GM19023 (cell line): ENCODE results near the gene PCYT1B.

Experiments used
- ATAC-seq: cut with Tn5 transposase; IDR thresholded peaks from one replicate; pipeline ENCODE4 v1.9.1; 2021; ENCODE audit warnings: mild to moderate bottlenecking, moderate library complexity; ENCODE audit not compliant: unreplicated experiment

The PCYT1B gene

GRCh38 chrX:24536551-24536950, 110.6 kb downstream of the PCYT1B start:
- no peak for ATAC-seq

- no peak for ATAC-seq
Observed at GRCh38 chrX:24528605-24529004, 118.5 kb downstream of the PCYT1B start.

DNA sequence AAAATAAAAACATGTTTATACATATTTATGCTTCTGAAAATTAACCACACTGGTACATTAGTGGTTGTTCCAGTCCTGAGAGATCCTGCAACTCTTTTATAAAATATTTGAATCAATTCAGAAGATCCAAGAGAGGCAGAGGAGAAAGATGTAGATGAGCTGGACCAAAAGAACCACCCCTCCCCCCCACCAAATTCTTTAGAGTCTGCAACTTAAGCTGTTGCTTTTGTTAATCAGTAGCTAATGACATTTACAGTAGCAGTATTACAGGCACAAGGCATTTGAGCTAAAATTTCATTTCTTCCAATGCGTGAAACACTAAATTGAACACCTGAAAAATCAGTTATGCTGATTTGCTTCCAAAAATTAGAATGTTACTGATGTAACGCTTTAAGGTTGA, 120.5 kb downstream of the PCYT1B start:
- ATAC-seq, result no peak

DNA sequence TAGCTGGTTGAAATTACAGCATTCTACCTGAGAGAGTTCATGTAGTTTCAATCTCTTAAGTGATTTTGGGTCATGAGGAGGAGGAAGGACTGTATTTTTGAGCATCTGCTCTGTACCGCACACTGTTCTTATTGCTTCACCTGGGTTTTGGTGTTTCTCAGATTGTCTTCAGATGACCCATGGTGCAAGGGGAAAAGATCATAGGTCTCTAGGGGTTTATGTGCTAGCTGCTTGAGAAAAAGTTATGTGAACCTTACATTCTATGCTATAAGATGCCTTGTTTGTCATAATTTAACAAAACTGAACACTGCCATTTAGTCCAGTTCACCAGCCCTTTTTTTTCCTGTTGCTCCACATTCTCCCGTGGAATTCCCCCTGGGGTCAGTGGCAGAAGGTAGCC, 121.7 kb downstream of the PCYT1B start:
- no peak for ATAC-seq

GRCh38 chrX:24520472-24520871, 126.7 kb downstream of the PCYT1B start:
- ATAC-seq, result no peak

DNA sequence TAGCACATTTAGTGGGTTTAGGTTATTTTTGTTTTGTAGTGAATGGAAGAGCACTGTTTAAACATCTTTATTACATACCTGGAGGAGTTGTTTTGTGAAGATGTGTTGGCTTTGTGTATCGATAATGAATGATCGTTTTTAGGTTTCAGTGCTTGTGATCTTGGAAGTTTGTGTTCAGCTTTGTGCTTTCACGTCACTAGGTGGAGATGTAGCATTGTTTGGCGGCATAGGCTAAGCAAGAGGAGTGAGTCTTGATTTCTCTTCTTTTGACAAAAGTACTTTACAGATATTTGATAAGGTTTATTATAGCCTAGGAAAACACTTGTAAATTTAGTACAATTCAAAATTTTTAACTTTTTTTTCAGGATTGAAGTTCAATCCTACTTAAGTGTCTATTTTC, 131.7 kb downstream of the PCYT1B start:
- ATAC-seq, result no peak

DNA sequence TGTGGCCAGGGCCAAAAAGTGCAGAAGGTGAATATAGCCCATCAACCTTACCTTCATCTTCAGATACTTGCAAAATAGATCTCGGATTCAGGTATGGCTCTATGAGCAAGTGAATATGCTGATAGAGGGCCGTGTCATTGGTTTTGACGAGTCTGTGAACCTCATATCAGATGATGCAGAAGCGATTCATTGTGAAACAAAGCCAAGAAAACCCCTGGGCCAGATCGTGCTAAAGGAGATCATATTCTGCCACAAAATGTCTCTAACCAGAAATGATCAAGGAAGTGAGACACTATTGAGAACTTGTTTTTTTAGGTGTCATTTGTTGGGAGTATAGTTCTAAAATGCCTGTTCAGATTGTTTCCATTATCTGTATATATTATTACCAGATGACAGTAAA, 133.7 kb downstream of the PCYT1B start:
- ATAC-seq, result peak; percentile 94

- ATAC-seq, result no peak
Observed at GRCh38 chrX:24508375-24508774, 138.8 kb downstream of the PCYT1B start.
